HG03139 (cell line): ENCODE measurements around the gene FBXO41.
"Not testable (repeated sequence)": the region's sequence is repeated elsewhere in the genome, so short reads cannot be mapped to it uniquely, and the experiment has no call there.

Source experiments
- ATAC-seq: cut with Tn5 transposase; IDR thresholded peaks from one replicate; pipeline ENCODE4 v1.9.1; 2021; ENCODE audit not compliant: unreplicated experiment

FBXO41 gene

DNA sequence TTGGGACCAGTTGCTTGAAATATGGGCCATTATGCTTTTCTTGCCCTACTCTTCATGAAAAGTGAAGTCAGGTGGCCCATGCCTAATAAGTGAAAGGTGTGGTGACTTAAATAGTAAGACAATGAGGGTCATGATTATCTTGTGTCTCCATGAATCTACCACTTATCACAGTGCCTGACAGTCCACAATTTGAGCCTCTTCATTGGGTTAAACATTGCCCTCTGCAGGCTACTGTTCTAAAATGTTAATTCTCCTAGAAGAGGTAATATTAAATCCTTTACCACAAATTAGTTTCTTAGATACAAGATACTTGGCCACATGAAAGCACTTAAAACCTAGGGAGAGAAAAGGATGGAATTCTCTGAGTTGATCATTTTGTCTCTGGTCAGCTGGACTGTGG is 5.0 kb upstream of the FBXO41 start:
- no peak for ATAC-seq

DNA sequence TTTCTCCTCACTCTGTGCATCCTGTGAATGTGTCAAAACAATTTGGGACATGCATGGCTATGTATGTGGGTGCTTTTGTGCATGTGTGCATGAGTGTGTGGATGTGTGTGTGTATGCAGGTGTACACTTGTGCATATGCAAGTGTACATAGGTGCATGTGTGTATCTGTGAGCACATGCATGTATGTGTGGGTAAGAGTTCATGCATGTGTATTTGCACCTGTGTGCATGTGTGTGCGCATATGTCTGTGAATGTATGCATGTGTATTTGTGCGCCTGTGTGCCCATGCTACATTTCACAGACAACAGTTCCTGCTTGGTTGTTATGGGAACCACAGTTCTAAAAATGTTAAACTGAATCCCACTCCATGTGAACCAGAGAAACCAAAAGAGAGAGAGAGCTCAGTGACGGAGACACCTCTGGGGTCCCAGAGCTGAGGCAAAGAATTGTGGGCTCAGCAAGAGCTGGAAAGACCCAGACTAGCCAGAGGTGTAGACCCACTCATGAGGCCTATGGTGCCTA is 1.9 kb upstream of the FBXO41 start:
- no peak for ATAC-seq

DNA sequence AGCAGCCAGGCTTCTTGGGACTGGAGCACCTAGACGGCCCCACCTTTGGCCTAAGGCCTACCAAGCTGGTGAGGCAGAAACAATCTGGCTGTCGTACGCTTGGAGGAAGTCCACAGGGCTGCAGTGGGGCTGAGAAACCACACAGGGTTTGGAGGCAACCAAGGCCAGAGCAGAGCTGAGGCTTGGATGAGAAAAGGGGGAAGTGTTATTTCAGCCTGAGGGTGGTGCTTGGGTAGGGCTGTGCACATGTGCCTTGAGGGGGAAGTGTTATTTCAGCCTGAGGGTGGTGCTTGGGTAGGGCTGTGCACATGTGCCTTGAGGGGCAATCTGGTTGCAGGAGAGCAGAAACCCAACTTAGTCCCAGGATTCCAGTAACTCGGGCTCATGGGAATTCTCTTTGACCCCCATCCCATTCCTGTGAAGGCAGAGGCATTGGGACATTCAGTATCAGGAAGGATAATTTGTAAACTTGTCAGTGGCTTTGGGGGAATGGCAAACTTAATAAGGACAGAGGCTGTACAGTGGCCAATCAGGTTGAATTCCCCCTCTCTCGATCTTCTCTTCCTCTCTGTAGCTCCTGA is 971 bp upstream of the FBXO41 start:
- peak; percentile 52 for ATAC-seq

DNA sequence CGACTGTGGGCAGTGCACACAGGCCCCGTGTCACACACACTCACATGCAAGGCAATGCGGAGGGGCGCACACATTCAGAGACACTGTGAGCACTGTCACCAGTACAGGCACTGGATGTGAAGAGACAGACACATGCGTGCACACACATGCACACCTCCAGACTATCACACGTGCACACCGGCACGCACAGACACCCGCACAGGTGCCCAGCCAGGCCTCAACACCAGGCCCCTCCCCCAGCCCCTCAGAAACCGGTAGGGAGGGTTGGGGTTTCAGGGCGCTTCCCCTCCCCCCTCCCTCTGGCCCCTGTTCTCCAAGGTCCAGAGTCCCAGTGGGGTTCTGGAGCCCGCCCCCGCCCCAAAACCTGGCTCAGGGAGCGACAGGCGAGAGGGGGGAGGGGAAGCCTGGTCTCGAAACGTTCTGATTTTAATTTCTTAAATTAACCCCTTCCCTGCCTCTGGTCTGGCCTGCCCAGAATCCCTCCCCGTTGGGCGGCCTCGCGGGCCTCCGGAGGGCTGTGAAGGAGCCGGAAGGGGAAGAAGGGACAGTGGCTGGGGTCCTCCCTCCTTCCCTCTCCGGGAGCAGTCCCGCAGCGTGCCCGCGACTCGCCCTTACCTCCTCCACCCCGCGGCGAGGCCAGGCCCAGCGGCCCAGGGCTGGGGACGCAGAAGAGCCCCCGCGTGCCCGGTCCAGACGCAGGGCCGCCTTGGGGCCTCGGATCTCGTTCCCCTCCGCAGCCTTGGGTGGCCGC is 558 bp downstream of the FBXO41 start:
- ATAC-seq = peak; percentile 19

DNA sequence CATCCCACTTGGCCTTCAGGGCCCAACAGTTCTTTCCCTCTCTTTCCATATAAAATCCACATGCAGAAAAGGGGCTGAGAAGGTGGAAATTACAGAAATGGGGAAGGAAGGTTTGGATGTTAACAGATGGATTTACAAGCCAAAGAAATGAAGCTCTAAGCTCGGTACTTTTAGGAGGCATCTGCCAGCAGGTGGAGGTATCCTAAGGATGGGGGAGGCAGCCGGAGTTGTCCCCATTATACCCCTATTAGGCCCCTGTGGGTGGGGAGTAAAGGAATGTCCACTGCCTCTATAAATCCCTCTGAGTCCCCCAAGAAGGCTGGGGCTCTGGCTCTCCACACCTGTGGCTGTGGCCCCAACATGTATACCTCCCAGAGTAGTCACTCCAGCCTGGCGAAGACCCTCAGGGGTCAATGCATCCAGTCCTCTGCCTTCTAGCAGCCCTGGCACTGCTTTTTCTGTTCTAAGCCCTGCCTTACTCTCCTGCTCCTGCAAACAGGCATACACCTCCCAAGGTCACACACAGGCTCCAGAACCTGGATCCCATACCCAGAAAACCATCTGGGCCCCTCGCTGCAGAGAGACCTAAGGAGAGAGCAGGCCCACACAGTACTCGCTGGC is 1.2 kb downstream of the FBXO41 start:
- no peak for ATAC-seq

DNA sequence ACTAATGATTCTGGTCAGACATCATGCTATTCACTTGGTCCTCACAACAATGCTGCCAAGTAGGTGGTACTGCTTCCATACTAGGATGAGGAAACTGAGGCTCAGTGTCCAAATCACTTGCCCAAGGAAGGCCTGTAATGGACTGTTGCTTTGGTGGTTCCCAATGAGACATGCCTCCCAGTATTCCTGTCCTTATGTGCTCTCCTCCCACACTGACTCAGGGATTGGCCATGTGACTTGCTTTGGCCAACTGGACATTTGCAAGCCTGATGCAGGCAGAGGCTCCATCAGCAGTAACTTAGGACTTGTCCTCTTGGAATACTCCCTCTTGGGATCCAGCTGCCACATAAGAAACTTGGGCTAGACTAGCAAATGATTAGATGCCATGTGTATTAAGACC is 3.0 kb downstream of the FBXO41 start:
- no peak for ATAC-seq

DNA sequence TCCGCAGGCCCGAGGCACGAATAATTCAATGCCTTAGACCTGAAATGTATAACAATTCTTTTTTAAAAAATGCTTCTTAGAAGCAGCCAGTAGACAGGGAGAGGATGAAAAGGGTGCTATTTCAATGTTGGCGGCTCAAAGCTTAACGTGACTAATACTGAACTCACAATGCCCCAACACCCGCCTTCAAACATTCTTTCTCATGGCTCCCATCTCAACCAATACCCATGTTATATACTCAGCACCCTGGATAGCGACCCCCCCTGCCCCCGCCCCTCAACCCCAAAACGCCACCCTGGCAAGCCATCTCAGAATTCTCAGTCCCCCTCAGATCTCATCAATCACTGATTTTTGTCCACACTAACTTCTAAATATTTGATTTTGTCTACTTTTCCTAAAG is 4.4 kb downstream of the FBXO41 start:
- ATAC-seq = no peak

DNA sequence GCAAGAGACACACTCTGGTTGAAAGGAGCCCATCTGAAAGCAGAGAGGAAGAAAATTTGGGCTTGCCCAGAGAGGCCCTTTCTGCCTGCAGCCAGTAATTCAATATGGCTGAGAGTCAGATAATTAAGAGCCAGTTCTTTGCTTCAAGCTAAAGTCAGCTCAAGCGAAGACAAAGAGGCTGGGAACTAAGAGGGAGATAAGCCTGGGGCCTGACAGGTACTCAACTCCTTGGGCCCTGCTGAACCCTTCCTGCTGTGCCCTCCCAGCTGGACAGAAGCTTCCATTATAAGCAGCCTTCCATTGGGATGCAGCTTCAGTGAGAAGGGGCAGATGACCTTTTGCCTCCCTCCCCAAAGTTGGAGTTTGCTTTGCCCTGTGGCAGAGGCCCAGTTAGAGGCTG is 12.0 kb downstream of the FBXO41 start:
- ATAC-seq = no peak

DNA sequence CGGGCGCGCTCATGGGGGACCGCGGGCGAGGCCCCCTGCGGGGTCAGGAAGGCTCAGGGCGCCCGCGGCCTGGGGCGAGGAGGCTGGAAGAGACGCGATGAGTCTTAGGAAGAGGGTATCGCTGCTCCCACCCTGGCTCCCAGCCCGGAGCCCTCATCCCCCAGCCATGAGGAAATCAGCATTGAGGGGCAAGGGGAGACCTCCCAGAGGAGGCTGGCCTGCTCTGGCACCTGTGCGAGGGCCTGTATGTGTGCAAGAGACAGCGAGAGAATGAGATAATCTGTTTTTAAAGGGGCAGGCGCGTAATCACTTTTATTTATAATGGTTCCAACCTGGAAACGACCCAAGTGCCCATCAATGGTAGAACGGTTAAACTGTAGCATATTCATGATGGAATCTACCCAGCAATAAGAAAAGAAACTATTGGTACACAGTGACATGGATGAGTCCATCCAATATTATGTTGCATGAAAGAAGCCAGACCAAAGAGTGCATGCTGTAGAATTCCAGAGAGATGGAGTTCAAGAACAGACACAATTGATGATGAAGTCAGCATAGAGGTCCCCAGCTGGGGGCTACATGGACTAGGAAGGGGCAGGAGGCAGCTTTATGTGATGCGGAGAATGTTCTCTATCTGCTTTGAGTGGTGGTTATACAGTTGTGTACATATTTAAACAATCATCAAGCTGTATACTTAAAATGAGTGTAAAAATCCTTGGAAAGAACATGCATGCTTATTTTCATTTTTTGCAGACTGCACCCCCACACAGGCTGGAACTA is 14.4 kb downstream of the FBXO41 start:
- ATAC-seq = no peak

DNA sequence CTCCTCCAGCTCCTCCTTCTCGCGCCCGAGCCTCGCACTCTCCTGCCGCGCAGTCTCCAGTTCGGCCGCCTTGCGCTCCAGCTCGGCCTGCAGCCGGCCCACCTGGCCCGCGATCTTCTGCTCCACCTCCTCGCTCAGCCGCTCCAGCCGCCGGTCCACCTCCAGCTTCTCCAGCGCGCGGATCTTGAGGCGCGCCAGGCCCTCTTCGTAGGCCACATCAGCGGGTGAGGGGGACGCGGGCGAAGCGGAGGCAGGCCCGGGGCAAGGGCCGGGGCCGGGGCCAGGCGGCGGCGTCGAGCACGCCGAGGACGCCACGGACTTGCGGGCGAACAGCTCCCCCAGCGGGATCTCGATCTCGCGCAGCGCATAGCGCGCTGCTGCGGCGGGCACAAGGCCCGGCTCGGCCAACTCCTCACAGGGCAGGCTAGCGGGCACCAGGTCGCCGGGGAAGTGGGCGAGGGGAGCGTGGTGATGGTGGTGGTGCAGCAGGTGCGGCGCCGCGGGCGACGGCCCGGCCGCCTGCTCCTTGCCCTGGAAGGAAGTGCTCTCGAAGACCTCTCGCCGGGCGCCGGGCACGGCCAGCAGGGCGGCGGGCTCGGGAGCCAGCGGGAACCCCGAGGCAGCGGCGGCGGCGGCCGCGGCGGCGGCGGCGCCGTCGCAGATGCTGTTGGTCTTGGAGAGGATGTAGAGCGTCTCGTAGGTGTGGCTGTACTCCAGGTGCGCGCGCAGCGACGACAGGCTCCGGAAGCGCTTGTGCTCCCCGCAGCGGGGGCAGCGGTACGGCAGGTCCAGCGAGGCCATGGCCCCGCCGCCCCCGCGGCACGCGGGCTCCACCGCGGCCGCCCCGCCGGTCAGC is 15.2 kb downstream of the FBXO41 start:
- peak; percentile 49 for ATAC-seq

DNA sequence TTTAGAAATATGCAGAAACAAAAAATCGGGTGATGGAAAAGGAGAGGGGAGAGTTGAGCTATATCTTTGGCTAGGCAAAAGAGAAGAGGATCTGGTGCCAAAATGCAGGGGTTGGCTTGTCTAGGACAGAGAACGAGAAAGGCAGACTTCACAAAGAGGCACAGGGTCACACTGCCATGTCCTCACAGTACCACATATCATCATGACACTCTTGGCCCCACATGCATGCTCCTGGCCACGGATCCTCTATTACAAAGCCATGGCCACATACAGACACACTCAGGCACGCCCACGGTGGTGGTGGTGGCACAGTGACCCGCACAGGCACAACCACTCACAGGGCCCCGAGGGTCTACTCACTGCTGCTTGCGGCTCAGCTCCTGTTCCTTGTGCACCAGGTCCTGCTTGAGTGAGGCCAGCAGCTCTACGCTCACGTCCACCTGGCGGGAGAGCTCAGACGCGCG is 15.9 kb downstream of the FBXO41 start:
- ATAC-seq = no peak

DNA sequence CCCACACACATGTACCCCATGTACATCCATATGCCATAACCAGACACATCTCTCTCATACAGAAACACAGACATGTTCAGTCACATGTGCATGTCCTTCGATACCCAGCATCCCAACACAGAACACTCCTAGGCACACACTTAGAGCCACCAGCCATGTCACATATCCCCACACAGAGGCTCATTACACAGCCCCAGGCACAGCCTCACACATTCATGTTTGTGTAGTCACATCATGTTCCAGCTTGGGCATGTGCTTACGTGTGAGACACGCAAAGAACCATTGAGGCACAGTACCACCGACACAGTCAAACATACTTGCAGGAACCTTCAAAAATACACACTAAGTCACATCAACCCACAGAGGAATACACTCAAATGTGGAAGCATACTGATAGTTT is 17.3 kb downstream of the FBXO41 start:
- ATAC-seq = no peak

DNA sequence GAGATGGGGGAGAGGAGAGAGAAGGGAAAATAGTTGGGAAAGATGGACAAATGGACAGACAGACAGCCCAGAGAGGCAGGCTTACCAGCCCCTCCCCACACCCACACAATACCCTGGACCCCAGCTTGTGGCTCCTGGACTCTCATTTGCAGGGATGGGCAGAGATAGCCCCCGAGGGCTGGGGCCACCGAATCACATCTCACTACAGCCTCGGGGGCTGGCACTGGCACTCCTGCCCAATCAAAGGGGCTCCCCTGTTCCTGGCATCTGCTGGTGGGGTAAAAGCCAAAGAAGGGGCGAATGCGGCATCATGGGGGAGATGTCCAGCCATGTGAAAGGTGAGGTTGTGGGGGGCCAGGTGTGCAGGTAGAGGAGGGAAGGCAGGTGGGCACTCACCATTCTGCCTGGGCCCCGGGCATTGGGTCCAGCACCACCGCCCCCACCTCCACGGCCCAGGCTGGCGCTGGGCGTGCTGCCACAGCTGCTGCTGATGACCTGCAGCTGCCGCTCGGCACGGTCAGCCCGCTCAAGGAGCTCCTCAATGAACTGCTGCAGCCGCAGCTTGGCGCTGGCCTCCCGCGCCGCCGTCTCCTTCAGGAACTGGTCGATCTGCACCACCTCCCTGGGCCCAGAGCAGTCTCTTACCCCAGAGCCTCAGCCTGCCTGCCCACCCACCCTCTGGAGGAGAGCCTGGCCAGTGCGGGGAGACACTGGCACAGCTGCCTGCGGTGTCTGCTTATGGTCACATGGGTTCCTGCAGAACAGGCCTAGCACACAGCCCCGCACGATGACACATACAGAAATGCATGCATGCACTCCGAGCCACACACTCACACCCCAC is 18.0 kb downstream of the FBXO41 start:
- ATAC-seq = no peak

DNA sequence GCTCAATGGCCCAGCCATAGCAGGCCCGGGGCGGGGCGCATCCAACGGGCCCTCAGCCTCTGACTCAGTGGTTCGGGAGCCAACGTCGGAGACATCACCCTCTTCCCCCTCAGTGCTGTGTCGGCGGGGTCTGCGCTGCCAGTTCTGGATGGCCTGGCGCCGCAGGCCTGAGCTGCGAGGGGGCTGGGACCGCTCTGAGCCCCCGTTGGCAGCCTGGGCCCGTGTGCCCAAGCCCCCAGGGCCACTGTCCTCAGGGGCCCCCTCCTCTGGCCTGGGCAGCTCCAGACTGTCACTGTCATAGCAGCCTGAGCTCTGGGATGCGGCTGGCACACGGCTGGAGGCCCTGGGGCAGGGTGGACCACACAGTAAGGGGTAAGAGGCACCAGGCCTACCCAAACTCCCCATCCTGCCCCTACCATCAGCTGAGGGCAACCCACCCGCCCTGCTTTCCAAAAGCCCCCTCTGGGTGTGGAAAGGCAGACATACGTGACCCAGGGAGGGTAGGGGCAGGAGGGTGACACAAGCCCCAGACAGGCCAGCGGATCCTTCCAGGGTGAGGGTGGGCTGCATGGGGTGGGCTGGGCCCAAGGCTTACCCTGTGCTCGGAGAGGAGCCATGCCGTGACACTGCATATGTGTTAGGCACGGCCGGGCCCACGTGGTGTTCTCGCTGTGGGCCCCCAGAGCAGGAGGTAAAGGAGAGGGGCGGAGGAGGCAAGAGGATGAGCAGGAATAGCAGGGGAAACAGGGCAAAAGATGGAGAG is 18.8 kb downstream of the FBXO41 start:
- ATAC-seq = no peak

DNA sequence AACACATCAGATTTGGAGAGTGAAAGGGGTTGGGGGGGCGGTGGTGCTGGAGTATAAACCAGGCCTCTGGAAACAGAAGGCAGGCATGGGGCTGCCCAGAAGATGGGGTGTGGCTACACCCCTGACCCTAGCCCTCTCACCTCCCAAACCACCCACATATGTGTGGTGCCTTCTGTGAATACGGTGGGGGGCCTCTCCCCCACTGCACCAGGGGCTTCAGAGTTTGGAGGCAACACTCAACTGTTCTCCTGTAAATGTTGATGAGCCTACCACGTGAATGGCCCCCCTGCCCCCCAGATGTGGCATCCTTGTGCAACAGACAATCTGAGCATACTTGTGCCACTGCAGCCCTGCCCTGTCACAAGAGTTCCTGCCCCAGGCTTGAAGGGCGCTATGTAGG is 19.5 kb downstream of the FBXO41 start:
- no peak for ATAC-seq

DNA sequence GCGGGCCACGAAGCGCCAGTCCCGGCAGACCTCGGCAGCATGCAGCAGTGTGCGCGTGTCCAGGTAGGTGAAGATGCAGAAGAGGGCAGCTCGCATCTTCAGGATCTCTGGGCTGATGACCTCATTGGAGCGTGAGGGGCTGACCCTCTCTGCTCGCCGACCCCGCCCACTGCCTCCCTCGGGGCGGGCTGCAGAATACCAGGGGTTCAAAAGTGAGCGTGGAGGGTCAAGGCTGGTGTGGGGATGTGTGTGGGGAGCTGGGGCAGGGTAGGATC is 20.0 kb downstream of the FBXO41 start:
- no peak for ATAC-seq

DNA sequence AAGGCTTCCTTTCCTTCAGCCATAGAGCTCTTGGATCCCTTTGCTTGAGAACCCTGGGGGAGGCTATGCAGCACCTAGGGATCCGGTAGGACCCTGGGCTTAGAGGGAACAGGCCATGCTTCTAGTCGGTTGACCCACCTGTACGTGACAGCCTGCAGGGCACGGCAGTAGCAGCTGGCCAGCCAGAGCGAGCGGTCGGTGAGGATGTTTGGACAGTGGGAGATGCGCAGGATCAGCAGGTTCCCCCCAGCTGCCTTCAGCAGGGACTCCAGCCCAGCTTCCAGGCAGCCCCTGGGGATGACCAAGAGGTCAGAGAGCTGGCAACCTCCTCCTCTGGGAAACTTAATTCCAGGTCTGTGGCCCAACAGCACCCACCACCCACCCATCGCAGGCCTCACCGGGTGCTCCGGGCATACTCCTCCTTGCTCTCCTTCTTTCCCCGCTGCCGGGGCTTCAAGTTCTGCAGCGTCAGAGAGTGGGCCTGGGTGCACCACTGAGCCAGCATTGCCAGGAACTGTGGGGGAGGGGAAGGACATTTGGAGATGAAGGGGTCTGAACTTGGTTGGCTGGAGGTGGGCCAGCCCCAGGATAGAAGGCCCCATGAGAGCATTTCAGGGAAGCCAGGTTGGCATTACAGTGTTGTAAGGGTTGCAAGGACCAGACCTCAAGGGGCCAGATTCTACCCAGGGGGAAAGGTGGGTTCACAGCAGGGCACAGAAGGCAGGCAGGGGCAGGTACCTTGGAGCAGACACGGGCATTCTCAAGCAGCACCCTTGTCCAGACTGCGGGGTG is 20.5 kb downstream of the FBXO41 start:
- no peak for ATAC-seq

DNA sequence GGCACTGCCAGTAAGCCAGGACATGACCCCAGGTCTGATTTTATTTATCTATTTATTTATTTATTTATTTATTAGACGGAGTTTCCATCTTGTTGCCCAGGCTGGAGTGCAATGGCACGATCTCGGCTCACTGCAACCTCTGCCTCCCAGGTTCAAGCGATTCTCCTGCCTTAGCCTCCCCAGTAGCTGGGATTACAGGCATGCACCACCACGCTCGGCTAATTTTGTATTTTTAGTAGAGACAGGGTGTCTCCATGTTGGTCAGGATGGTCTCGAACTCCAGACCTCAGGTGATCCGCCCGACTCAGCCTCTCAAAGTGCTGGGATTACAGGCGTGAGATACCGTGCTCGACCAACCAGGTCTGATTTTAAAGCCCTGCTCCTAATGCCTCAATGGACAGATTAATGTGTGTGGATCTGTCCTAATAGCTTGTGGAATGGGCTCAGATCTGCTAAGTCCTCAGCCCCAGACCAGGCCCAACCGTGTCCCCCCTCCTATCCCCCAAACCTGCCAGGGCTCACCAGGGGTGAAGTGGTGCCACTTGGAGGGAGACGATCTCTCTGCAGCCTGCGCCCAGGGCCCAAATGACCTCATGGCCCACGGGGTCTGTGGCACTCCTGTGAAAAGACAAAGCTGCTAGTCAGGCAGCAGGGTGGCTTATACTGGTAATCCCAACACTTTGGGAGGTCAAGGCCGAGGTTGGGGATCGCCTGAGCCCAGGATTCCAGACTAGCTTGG is 21.4 kb downstream of the FBXO41 start:
- ATAC-seq = not testable (repeated sequence)
